ENCODE data around the gene ODAPH.

GRCh38 chr4:75511841-75512240 is 44.0 kb upstream of the ODAPH start:
- TF ChIP-seq CTCF (IDR thresholded peaks at IDR 0.05) (no peak), POLR2A (IDR thresholded peaks at IDR 0.05) (no peak)
